HepG2 (cell line): ENCODE data around the gene STUB1. TPM values are rescaled to one million over a fixed set of nuclear protein-coding genes. Genes with fewer than 3 reads are reported as not detected.

ENCODE experiments used
- ARNT2 ChIP-seq: sonication (generic); formaldehyde crosslinking; IDR thresholded peaks from 2 replicates; pipeline ENCODE4 v1.8.0; 2022; ENCODE audit warnings: mild to moderate bottlenecking, low read depth, missing genetic modification reagents, moderate library complexity
- CSRNP2 ChIP-seq: sonication (generic); formaldehyde crosslinking; conservative IDR thresholded peaks from 2 replicates; pipeline ENCODE4 v1.8.0; 2022; ENCODE audit warnings: low read depth, missing genetic modification reagents
- NFE2 ChIP-seq: sonication (generic); formaldehyde crosslinking; IDR thresholded peaks from 2 replicates; pipeline ENCODE4 v1.4.0; 2020; ENCODE audit warnings: missing genetic modification reagents
- NKX3-1 ChIP-seq: sonication (generic); formaldehyde crosslinking; IDR thresholded peaks from 2 replicates; pipeline ENCODE4 v1.5.0; 2020; ENCODE audit warnings: missing genetic modification reagents
- NR2F6 ChIP-seq, 2 experiments: IDR thresholded peaks; 2 replicates each; pipeline ENCODE4 v1.6.1; 2016; ENCODE audit warnings: antibody characterized with exemption in 1 of 2, mild to moderate bottlenecking in 1 of 2
- RNF2 ChIP-seq: fragments of 450-650 bp; conservative IDR thresholded peaks from 2 replicates; pipeline ENCODE4 v1.6.1; 2016; ENCODE audit warnings: low read depth
- SAFB2 ChIP-seq: sonication (generic); formaldehyde crosslinking; IDR thresholded peaks from 2 replicates; pipeline ENCODE4 v1.5.1; 2020; ENCODE audit warnings: missing genetic modification reagents, low read depth, mild to moderate bottlenecking, borderline replicate concordance
- TGIF2 ChIP-seq: IDR thresholded peaks from 2 replicates; pipeline ENCODE4 v1.6.1; 2016; ENCODE audit warnings: control low read depth, missing compliant biosample characterization
- USF2 ChIP-seq, 2 experiments: sonication (generic) in 1 of 2; formaldehyde crosslinking in 1 of 2; IDR thresholded peaks; 2 replicates each; pipeline versions ENCODE4 v1.5.1 to v1.6.1; 2011 to 2020; ENCODE audit warnings: borderline replicate concordance in 1 of 2, low read depth in 1 of 2, low read length in 1 of 2, mild to moderate bottlenecking in 1 of 2, missing genetic modification reagents in 1 of 2, moderate library complexity in 1 of 2
- ZNF292 ChIP-seq: sonication (generic); formaldehyde crosslinking; IDR thresholded peaks from 2 replicates; pipeline ENCODE4 v1.8.1; 2022; ENCODE audit warnings: mild to moderate bottlenecking, low read depth, missing genetic modification reagents, borderline replicate concordance
- ZNF367 ChIP-seq: sonication (generic); formaldehyde crosslinking; IDR thresholded peaks from 2 replicates; pipeline ENCODE4 v1.4.0; 2020; ENCODE audit warnings: missing genetic modification reagents, borderline replicate concordance
- ZNF460 ChIP-seq: sonication (generic); formaldehyde crosslinking; IDR thresholded peaks from 2 replicates; pipeline ENCODE4 v1.5.1; 2020; ENCODE audit warnings: missing genetic modification reagents, mild to moderate bottlenecking, borderline replicate concordance
- ZNF552 ChIP-seq: sonication (generic); formaldehyde crosslinking; IDR thresholded peaks from 2 replicates; pipeline ENCODE4 v1.9.0; 2022; ENCODE audit warnings: missing genetic modification reagents, mild to moderate bottlenecking, borderline replicate concordance
- ZNF766 ChIP-seq: sonication (generic); formaldehyde crosslinking; IDR thresholded peaks from 2 replicates; pipeline ENCODE4 v1.5.0; 2020; ENCODE audit warnings: missing genetic modification reagents, borderline replicate concordance
- polyA plus RNA-seq, 8 experiments: library from polyadenylated mRNA; depleted of rRNA in 3 of 8; stranded (reverse) in 7 of 8; unstranded in 1 of 8; fragments of >200 nt; fragmentation: Illumina TruSeq in 4 of 8; extraction: Trizol in 4 of 8; gene quantifications; 2 replicates each; pipeline versions ENCODE4 v1.2.1 to v1.2.3, GENCODE V29; 2011 to 2016; ENCODE audit warnings: low read depth in 4 of 8, missing spikeins in 1 of 8, mixed read lengths in 1 of 8; ENCODE audit not compliant: insufficient read depth in 1 of 8
- total RNA-seq, 5 experiments: library from RNA; depleted of rRNA; stranded (reverse); fragments of >200 nt; fragmentation: Illumina TruSeq; extraction: Trizol; gene quantifications; 2 replicates each; pipeline ENCODE4 v1.2.3, GENCODE V29; 2016; ENCODE audit warnings: low read depth in 1 of 5
- TF ChIP-seq, protein P1 (sequence below), 2 experiments: sonication (generic) in 1 of 2; formaldehyde crosslinking in 1 of 2; IDR thresholded peaks; 2 replicates each; pipeline versions ENCODE4 v1.6.1 to v1.9.0; 2014 to 2022; ENCODE audit warnings: antibody characterized with exemption in 1 of 2, borderline replicate concordance in 1 of 2, inconsistent platforms in 1 of 2, low read depth in 1 of 2, missing genetic modification reagents in 1 of 2
- TF ChIP-seq, protein P2 (sequence below): conservative IDR thresholded peaks from 2 replicates; pipeline ENCODE4 v1.6.1; 2018; ENCODE audit warnings: missing genetic modification reagents

The STUB1 gene
- total and polyA plus RNA-seq, 2 of the 13 experiments (the other 11 are each of a cell fraction or from before 2014, with no cell fraction given): 52.9 to 78.2 TPM

- TF ChIP-seq, protein P1, sequence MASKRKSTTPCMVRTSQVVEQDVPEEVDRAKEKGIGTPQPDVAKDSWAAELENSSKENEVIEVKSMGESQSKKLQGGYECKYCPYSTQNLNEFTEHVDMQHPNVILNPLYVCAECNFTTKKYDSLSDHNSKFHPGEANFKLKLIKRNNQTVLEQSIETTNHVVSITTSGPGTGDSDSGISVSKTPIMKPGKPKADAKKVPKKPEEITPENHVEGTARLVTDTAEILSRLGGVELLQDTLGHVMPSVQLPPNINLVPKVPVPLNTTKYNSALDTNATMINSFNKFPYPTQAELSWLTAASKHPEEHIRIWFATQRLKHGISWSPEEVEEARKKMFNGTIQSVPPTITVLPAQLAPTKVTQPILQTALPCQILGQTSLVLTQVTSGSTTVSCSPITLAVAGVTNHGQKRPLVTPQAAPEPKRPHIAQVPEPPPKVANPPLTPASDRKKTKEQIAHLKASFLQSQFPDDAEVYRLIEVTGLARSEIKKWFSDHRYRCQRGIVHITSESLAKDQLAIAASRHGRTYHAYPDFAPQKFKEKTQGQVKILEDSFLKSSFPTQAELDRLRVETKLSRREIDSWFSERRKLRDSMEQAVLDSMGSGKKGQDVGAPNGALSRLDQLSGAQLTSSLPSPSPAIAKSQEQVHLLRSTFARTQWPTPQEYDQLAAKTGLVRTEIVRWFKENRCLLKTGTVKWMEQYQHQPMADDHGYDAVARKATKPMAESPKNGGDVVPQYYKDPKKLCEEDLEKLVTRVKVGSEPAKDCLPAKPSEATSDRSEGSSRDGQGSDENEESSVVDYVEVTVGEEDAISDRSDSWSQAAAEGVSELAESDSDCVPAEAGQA (IDR thresholded peaks at IDR 0.05; ENCODE audit: low read depth): no peak
- TF ChIP-seq, protein P1 (CRISPR knock-in tag; IDR thresholded peaks at IDR 0.05; ENCODE audit: borderline replicate concordance): no peak
- TF ChIP-seq ZNF460 (CRISPR knock-in tag) (no peak), NFE2 (no peak), NKX3-1 (0 out of 2 replicates have a peak, but pooled peaks have one; percentile 40), ZNF552 (no peak), USF2 (IDR thresholded peaks at IDR 0.05; ENCODE audit: low read depth, low read length) (no peak), USF2 (CRISPR knock-in tag; IDR thresholded peaks at IDR 0.05; ENCODE audit: borderline replicate concordance) (no peak), ZNF292 (no peak), CSRNP2 (CRISPR knock-in tag) (no peak), SAFB2 (CRISPR knock-in tag) (no peak), ZNF367 (CRISPR knock-in tag) (no peak), RNF2 (no peak), ZNF766 (CRISPR knock-in tag) (no peak), NR2F6 (IDR thresholded peaks at IDR 0.05) (no peak), NR2F6 (CRISPR knock-in tag; IDR thresholded peaks at IDR 0.05) (no peak), TGIF2 (CRISPR knock-in tag) (peak; percentile 47; the same call in 1 of the 2 replicates), ARNT2 (CRISPR knock-in tag) (no peak)
- TF ChIP-seq, protein P2, sequence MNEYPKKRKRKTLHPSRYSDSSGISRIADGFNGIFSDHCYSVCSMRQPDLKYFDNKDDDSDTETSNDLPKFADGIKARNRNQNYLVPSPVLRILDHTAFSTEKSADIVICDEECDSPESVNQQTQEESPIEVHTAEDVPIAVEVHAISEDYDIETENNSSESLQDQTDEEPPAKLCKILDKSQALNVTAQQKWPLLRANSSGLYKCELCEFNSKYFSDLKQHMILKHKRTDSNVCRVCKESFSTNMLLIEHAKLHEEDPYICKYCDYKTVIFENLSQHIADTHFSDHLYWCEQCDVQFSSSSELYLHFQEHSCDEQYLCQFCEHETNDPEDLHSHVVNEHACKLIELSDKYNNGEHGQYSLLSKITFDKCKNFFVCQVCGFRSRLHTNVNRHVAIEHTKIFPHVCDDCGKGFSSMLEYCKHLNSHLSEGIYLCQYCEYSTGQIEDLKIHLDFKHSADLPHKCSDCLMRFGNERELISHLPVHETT (CRISPR knock-in tag): no peak
These were observed at the start of gene STUB1 (continued) for GRCh38 chr16:679814-680624.
